Epithelial cell of esophagus (primary cell): ENCODE measurements around the gene ABTB2.

Source experiments
- DNase-seq: peaks from one replicate; pipeline ENCODE4 v3.0.0; 2010; ENCODE audit warnings: low read depth
- H3K4me3 ChIP-seq: 2 replicates; pipeline ENCODE4 v1.5.1; 2011; ENCODE audit warnings: mild to moderate bottlenecking, low read length, control low read depth
- TF ChIP-seq, protein P1 (sequence below): IDR thresholded peaks from 2 replicates; pipeline ENCODE4 v1.5.1; 2011; ENCODE audit warnings: low read depth, mild to moderate bottlenecking, low read length, control low read depth, inconsistent platforms; ENCODE audit not compliant: insufficient read depth; ENCODE audit errors: missing control alignments

ABTB2 gene

DNA sequence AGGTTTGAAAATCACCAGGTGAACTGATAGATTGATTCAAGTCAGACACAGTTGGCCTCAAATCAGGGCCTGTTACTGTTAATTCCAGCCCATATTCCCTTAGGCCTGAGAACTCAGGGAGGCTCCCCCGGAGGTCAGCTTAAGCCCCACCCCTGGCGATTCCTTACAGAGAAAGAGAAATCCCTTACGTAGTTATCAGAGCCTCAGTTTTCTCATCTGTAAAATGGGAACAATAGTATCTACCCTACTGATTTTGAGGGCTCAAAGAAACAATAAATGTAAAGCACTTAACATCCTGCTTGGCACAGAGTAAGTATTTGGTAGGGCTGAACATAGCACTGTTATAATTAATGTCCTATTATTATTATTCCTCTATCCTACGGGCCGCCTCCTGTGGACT lies 158.3 kb downstream of the ABTB2 start:
- no peak for DNase-seq
- H3K4me3 ChIP-seq, result no peak overlapping the region
- TF ChIP-seq, protein P1, sequence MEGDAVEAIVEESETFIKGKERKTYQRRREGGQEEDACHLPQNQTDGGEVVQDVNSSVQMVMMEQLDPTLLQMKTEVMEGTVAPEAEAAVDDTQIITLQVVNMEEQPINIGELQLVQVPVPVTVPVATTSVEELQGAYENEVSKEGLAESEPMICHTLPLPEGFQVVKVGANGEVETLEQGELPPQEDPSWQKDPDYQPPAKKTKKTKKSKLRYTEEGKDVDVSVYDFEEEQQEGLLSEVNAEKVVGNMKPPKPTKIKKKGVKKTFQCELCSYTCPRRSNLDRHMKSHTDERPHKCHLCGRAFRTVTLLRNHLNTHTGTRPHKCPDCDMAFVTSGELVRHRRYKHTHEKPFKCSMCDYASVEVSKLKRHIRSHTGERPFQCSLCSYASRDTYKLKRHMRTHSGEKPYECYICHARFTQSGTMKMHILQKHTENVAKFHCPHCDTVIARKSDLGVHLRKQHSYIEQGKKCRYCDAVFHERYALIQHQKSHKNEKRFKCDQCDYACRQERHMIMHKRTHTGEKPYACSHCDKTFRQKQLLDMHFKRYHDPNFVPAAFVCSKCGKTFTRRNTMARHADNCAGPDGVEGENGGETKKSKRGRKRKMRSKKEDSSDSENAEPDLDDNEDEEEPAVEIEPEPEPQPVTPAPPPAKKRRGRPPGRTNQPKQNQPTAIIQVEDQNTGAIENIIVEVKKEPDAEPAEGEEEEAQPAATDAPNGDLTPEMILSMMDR, result no peak

GRCh38 chr11:34198523-34198922 lies 159.3 kb downstream of the ABTB2 start:
- H3K4me3 ChIP-seq, result no peak overlapping the region
- DNase-seq, result no peak
- TF ChIP-seq, protein P1, result no peak

GRCh38 chr11:34197256-34197655 lies 160.6 kb downstream of the ABTB2 start:
- no peak overlapping the region for H3K4me3 ChIP-seq
- DNase-seq, result no peak
- TF ChIP-seq, protein P1, result no peak

GRCh38 chr11:34194576-34195335 lies 163.1 kb downstream of the ABTB2 start:
- H3K4me3 ChIP-seq, result no peak overlapping the region
- TF ChIP-seq, protein P1, result no peak
- DNase-seq, result no peak

DNA sequence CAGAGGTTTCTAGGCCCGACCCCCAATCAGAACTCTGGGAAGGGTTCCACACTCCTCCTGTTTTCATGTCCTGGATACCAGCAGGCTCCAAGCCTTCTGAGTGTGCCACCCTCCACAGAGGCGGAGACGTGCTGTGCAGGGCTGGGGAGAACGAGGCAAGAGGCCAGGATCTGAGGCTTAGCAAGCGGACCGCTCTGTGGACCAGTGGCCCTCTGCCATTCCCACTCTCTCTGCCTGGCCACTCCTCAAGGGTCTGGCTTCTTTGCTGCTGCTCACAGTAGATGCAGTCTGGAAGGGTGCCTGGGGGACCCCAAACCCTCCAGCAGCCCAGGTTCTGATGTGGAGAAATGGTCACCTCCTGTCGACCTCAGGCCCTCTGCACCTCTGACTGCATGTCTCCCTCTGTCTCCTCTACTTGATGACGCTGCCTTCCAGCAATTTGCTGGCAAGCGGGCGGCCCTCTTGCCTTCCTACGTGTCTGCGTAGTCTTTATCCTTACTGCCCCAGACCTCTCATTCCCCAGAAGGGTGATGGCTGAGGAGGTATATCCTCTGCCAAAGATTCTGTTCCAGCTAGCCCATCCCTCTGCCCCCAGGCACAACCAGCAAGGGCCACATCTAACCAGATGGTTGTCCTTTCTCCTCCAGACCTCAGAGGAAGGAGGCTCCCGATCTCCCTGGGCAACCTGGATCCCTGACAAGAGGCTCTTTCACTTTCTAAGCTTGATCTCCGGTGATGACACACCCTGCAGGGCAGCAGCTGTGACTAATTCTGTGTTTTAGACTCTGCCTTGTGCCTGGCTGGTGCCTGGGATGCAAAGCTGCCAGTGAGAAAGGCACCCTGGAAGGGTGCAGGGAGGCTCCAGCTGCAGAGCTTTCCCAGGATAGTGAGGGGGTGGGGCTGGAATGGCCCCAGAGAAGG lies 165.1 kb downstream of the ABTB2 start:
- no peak overlapping the region for H3K4me3 ChIP-seq
- TF ChIP-seq, protein P1, result no peak
- DNase-seq, result peak; percentile 92

- TF ChIP-seq, protein P1, result no peak
- no peak for DNase-seq
These were observed 166.2 kb downstream of the ABTB2 start for GRCh38 chr11:34191578-34191977.

More at GRCh38 chr11:34191578-34191977, 166.2 kb downstream of the ABTB2 start:
- no peak overlapping the region for H3K4me3 ChIP-seq
